ENCODE results near the gene PYDC1. TPM values are rescaled to one million over a fixed set of nuclear protein-coding genes. Genes with fewer than 3 reads are reported as not detected.

Gene PYDC1
- total and polyA plus RNA-seq, 7 experiments from 2014 or later: not detected

DNA sequence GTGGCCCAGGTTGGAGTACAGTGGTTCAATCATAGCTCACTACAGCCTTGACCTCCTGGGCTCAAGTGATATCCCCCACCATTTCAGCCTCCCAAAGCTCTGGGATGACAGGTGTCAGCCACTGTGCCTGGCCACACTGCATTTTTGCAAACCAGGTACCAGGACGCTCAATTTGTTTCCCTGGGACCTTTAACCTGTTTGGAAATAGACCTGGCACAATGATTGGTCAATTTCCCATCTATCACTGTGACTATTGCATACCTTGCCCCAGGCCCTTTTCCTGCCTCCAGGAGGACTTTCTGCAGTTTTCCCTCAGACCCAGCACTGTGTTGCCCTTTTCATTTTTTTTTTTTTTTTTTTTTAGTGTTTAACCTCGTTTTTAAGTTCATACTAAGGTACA, 48.1 kb downstream of the PYDC1 start:
- Mint-ChIP-seq H3K4me1 (peaks cover 0 to 3% (median 0%) of the 10 kb centered on the region in 7 donors), H3K36me3 (no peaks in the 10 kb centered on the region), H3K9me3 (no peaks in the 10 kb centered on the region), H3K27ac (no peak overlapping the region), H3K27me3 (peaks cover 0 to 3% (median 0%) of the 10 kb centered on the region in 5 donors), H3K4me3 (no peak overlapping the region)
- Histone ChIP-seq H3K9me3 (ENCODE audit: control insufficient read depth in 2 of 3, low read length in 3 of 3) (no peaks in the 10 kb centered on the region), H3K36me3 (ENCODE audit: control insufficient read depth in 2 of 3, insufficient read depth in 3 of 3, low read length in 3 of 3) (no peaks in the 10 kb centered on the region), H3K4me3 (ENCODE audit: low read length) (no peak overlapping the region), H3K27me3 (ENCODE audit: control insufficient read depth in 2 of 2, insufficient read depth in 2 of 2, low read length in 2 of 2) (no peaks in the 10 kb centered on the region), H3K4me1 (ENCODE audit: control insufficient read depth in 2 of 2, insufficient read depth in 2 of 2, low read length in 2 of 2) (no peaks in the 10 kb centered on the region), H3K27ac (ENCODE audit: low read depth, low read length) (no peak overlapping the region)
- POLR2A ChIA-PET: interaction anchor here (0.6 to 1.2 kb wide), 3 partner anchors 9 to 33 kb away, joined by 3 to 4 read pairs (median 4); partner anchors contain the start of genes FUS and PYCARD
- ATAC-seq (no peak), DNase-seq (no peak)
- intact Hi-C loops (cut with micrococcal nuclease): no loop called here
- CTCF ChIA-PET: interaction anchor here (1.9 kb wide), 1 partner anchor 9 kb away, joined by 7 read pairs; no protein-coding TSS in a partner anchor

DNA sequence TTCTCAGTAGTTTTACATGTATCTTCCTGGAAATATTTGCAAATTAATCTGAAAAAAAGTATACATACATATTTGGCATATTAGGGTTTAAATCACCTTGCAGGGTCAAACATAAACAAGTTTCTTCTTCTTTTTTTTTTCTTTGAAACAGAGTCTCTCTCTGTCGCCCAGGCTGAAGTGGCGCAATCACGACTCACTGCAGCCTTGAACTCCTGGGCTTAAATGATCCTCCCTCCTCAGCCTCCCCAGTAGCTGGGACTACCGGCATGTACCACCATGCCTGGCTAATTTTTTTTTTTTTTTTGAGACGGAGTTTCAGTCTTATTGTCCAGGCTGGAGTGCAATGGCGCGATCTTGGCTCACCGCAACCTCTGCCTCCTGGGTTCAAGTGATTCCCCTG, 49.6 kb downstream of the PYDC1 start:
- Mint-ChIP-seq H3K4me1 (peaks cover 0 to 3% (median 0%) of the 10 kb centered on the region in 7 donors), H3K36me3 (no peaks in the 10 kb centered on the region), H3K4me3 (no peak overlapping the region), H3K9me3 (no peaks in the 10 kb centered on the region), H3K27me3 (peaks cover 0 to 3% (median 0%) of the 10 kb centered on the region in 5 donors), H3K27ac (no peak overlapping the region)
- POLR2A ChIA-PET: interaction anchor here (0.7 to 1.4 kb wide), 3 partner anchors 10 to 537 kb away, joined by 3 to 8 read pairs (median 3); no protein-coding TSS in a partner anchor
- Histone ChIP-seq H3K4me1 (ENCODE audit: control insufficient read depth in 2 of 2, insufficient read depth in 2 of 2, low read length in 2 of 2) (no peaks in the 10 kb centered on the region), H3K36me3 (ENCODE audit: control insufficient read depth in 2 of 3, insufficient read depth in 3 of 3, low read length in 3 of 3) (no peaks in the 10 kb centered on the region), H3K27me3 (ENCODE audit: control insufficient read depth in 2 of 2, insufficient read depth in 2 of 2, low read length in 2 of 2) (no peaks in the 10 kb centered on the region), H3K27ac (ENCODE audit: low read depth, low read length) (no peak overlapping the region), H3K4me3 (ENCODE audit: low read length) (no peak overlapping the region), H3K9me3 (ENCODE audit: control insufficient read depth in 2 of 3, low read length in 3 of 3) (no peaks in the 10 kb centered on the region)
- CTCF ChIA-PET: interaction anchor here (0.5 to 1.9 kb wide), 3 partner anchors 10 to 24 kb away, joined by 3 to 7 read pairs (median 7); no protein-coding TSS in a partner anchor
- intact Hi-C loops (cut with micrococcal nuclease): no loop called here
- ATAC-seq: no peak
- DNase-seq: no peak

Other genes with a start within 250 kb of the PYDC1 start
- 1 to 10 TPM in 4 of 5 experiments, under 1 TPM in 1; 0.66 to 7.0 (median 3.3) TPM for gene HSD3B7, start 231.9 kb downstream of the PYDC1 start, total RNA-seq
- gene HSD3B7, start 231.9 kb downstream of the PYDC1 start, polyA plus RNA-seq: under 1 TPM in 1 of 2 donors, not detected in 1; 0.08 TPM
- 1 to 10 TPM; 1.7 to 5.2 (median 4.2) TPM for gene STX1B, start 206.5 kb downstream of the PYDC1 start, total RNA-seq
- under 1 TPM; 0.37 to 0.51 TPM for gene STX1B, start 206.5 kb downstream of the PYDC1 start, polyA plus RNA-seq
- 100 to 1,000 TPM in 3 of 5 experiments, 10 to 100 TPM in 2; 77.9 to 114 (median 100) TPM for gene STX4, start 183.6 kb downstream of the PYDC1 start, total RNA-seq
- gene STX4, start 183.6 kb downstream of the PYDC1 start, polyA plus RNA-seq: 10 to 100 TPM; 23.1 to 33.1 TPM
- gene ZNF668, start 142.9 kb downstream of the PYDC1 start, total RNA-seq: 10 to 100 TPM; 10.7 to 15.2 (median 12.6) TPM
- gene ZNF668, start 142.9 kb downstream of the PYDC1 start, polyA plus RNA-seq: 10 to 100 TPM in 1 of 2 donors, 1 to 10 TPM in 1; 6.1 to 14.0 TPM
- gene ZNF646, start 142.7 kb downstream of the PYDC1 start, total RNA-seq: 10 to 100 TPM; 22.2 to 49.1 (median 30.4) TPM
- 10 to 100 TPM in 1 of 2 donors, 1 to 10 TPM in 1; 3.9 to 13.3 TPM for gene ZNF646, start 142.7 kb downstream of the PYDC1 start, polyA plus RNA-seq
- 1 to 10 TPM; 5.2 to 7.2 (median 7.1) TPM for gene PRSS53, start 128.2 kb downstream of the PYDC1 start, total RNA-seq
- gene PRSS53, start 128.2 kb downstream of the PYDC1 start, polyA plus RNA-seq: 1 to 10 TPM in 1 of 2 donors, under 1 TPM in 1; 0.46 to 1.6 TPM
- 10 to 100 TPM; 29.5 to 69.3 (median 35.6) TPM for gene VKORC1, start 122.3 kb downstream of the PYDC1 start, total RNA-seq
- gene VKORC1, start 122.3 kb downstream of the PYDC1 start, polyA plus RNA-seq: 10 to 100 TPM; 82.3 to 93.0 TPM
- 10 to 100 TPM; 10.3 to 30.8 (median 20.8) TPM for gene BCKDK, start 108.7 kb downstream of the PYDC1 start, total RNA-seq
- gene BCKDK, start 108.7 kb downstream of the PYDC1 start, polyA plus RNA-seq: 10 to 100 TPM; 21.0 to 36.0 TPM
- 100 to 1,000 TPM in 4 of 5 experiments, 10 to 100 TPM in 1; 63.0 to 134 (median 112) TPM for gene KAT8, start 99.5 kb downstream of the PYDC1 start, total RNA-seq
- 100 to 1,000 TPM in 1 of 2 donors, 10 to 100 TPM in 1; 76.3 to 106 TPM for gene KAT8, start 99.5 kb downstream of the PYDC1 start, polyA plus RNA-seq
- not detected for gene PRSS8, start 81.4 kb downstream of the PYDC1 start, total RNA-seq
- gene PRSS8, start 81.4 kb downstream of the PYDC1 start, polyA plus RNA-seq: not detected
- gene PRSS36, start 67.1 kb downstream of the PYDC1 start, total RNA-seq: 1 to 10 TPM in 2 of 5 experiments, under 1 TPM in 3; 0.13 to 2.9 (median 0.69) TPM
- 1 to 10 TPM; 1.2 to 1.3 TPM for gene PRSS36, start 67.1 kb downstream of the PYDC1 start, polyA plus RNA-seq
- gene FUS, start 37.0 kb downstream of the PYDC1 start, total RNA-seq: 100 to 1,000 TPM; 597 to 956 (median 714) TPM
- 100 to 1,000 TPM; 177 to 194 TPM for gene FUS, start 37.0 kb downstream of the PYDC1 start, polyA plus RNA-seq
- 10 to 100 TPM; 13.0 to 80.1 (median 21.2) TPM for gene PYCARD, start 14.4 kb downstream of the PYDC1 start, total RNA-seq
- gene PYCARD, start 14.4 kb downstream of the PYDC1 start, polyA plus RNA-seq: 10 to 100 TPM; 41.0 to 44.9 TPM
- under 1 TPM in 1 of 5 experiments, not detected in 4; 0.24 TPM for gene TRIM72, start 3.0 kb downstream of the PYDC1 start, total RNA-seq
- gene TRIM72, start 3.0 kb downstream of the PYDC1 start, polyA plus RNA-seq: not detected
- gene ITGAM, start 42.8 kb upstream of the PYDC1 start, total RNA-seq: 100 to 1,000 TPM in 1 of 5 experiments, 10 to 100 TPM in 2, 1 to 10 TPM in 1, under 1 TPM in 1; 0.84 to 150 (median 17.9) TPM
- gene ITGAM, start 42.8 kb upstream of the PYDC1 start, polyA plus RNA-seq: under 1 TPM; 0.27 to 0.52 TPM
- gene ITGAX, start 138.0 kb upstream of the PYDC1 start, total RNA-seq: 100 to 1,000 TPM in 1 of 5 experiments, 10 to 100 TPM in 2, 1 to 10 TPM in 2; 4.0 to 306 (median 40.2) TPM
- under 1 TPM in 1 of 2 donors, not detected in 1; 0.05 TPM for gene ITGAX, start 138.0 kb upstream of the PYDC1 start, polyA plus RNA-seq
- 1 to 10 TPM in 1 of 5 experiments, under 1 TPM in 1, not detected in 3; 0.24 to 1.3 TPM for gene ITGAD, start 176.2 kb upstream of the PYDC1 start, total RNA-seq
- gene ITGAD, start 176.2 kb upstream of the PYDC1 start, polyA plus RNA-seq: not detected
- not detected for gene COX6A2, start 211.2 kb upstream of the PYDC1 start, total RNA-seq
- gene COX6A2, start 211.2 kb upstream of the PYDC1 start, polyA plus RNA-seq: not detected
- gene ZNF843, start 225.7 kb upstream of the PYDC1 start, total RNA-seq: under 1 TPM; 0.11 to 0.54 (median 0.32) TPM
- under 1 TPM; 0.12 to 0.33 TPM for gene ZNF843, start 225.7 kb upstream of the PYDC1 start, polyA plus RNA-seq
- 10 to 100 TPM in 3 of 5 experiments, 1 to 10 TPM in 2; 8.5 to 14.4 (median 11.5) TPM for gene ARMC5, start 242.4 kb upstream of the PYDC1 start, total RNA-seq
- 10 to 100 TPM in 1 of 2 donors, 1 to 10 TPM in 1; 6.2 to 12.1 TPM for gene ARMC5, start 242.4 kb upstream of the PYDC1 start, polyA plus RNA-seq

All from naive thymus-derived CD4-positive, alpha-beta T cell (primary cell).